Smooth muscle cell (in vitro differentiated cells): ENCODE measurements around the gene RHBG. TPM values are rescaled to one million over a fixed set of nuclear protein-coding genes. Genes with fewer than 3 reads are reported as not detected.

Source experiments
- DNase-seq: peaks from one replicate; lab custom pipeline; 2025; ENCODE audit not compliant: unreplicated experiment; lab: John Stamatoyannopoulos, UW
- H2AFZ ChIP-seq: fragments of 200-600 bp; sonication (generic); 2 replicates; pipeline ENCODE4 v1.6.0; 2016; ENCODE audit warnings: antibody characterized with exemption, low read depth, mild to moderate bottlenecking
- H3F3A ChIP-seq: fragments of 200-600 bp; sonication (generic); 2 replicates; pipeline ENCODE4 v1.6.0; 2017; ENCODE audit warnings: antibody characterized with exemption, low read depth
- H3K27ac ChIP-seq: fragments of 200-600 bp; sonication (generic); 2 replicates; pipeline ENCODE4 v1.5.1; 2016; ENCODE audit warnings: low read depth, mild to moderate bottlenecking
- H3K27me3 ChIP-seq: fragments of 200-600 bp; sonication (generic); 2 replicates; pipeline ENCODE4 v1.6.1; 2016; ENCODE audit warnings: low read depth, mild to moderate bottlenecking
- H3K36me3 ChIP-seq: fragments of 200-600 bp; sonication (generic); 2 replicates; pipeline ENCODE4 v1.5.1; 2016; ENCODE audit warnings: low read depth
- H3K4me1 ChIP-seq: fragments of 200-600 bp; sonication (generic); 2 replicates; pipeline ENCODE4 v1.5.1; 2016; ENCODE audit warnings: low read depth
- H3K4me2 ChIP-seq: fragments of 200-600 bp; sonication (generic); 2 replicates; pipeline ENCODE4 v1.6.0; 2016; ENCODE audit warnings: mild to moderate bottlenecking
- H3K4me3 ChIP-seq: fragments of 200-600 bp; sonication (generic); 2 replicates; pipeline ENCODE4 v1.5.1; 2016; ENCODE audit warnings: mild to moderate bottlenecking
- H3K79me2 ChIP-seq: fragments of 200-600 bp; sonication (generic); 2 replicates; pipeline ENCODE4 v1.6.0; 2016; ENCODE audit warnings: low read depth, mild to moderate bottlenecking
- H3K9ac ChIP-seq: fragments of 200-600 bp; sonication (generic); 2 replicates; pipeline ENCODE4 v1.6.0; 2016; ENCODE audit warnings: low read depth
- H3K9me3 ChIP-seq: fragments of 200-600 bp; sonication (generic); replicated peaks from 2 replicates; pipeline ENCODE4 v1.5.1; 2016; ENCODE audit warnings: low read depth
- H4K20me1 ChIP-seq: fragments of 200-600 bp; sonication (generic); 2 replicates; pipeline ENCODE4 v1.6.0; 2016; ENCODE audit warnings: low read depth
- WGBS: methylation state at CpG from one replicate; pipeline ENCODE4 v1.1.7; 2016; ENCODE audit warnings: low lambda C conversion rate; 5-methylcytosine and 5-hydroxymethylcytosine counted together
- polyA plus RNA-seq: library from polyadenylated mRNA; unstranded; fragments of >200 nt; fragmentation: Nextera tagmentation; extraction: Ambion mirVana; gene quantifications from 2 replicates; pipeline ENCODE4 v1.2.1, GENCODE V29; 2016
- total RNA-seq: library from RNA; depleted of rRNA; stranded (reverse); fragments of >200 nt; gene quantifications from 2 replicates; pipeline ENCODE4 v1.2.3, GENCODE V29; 2014
- TF ChIP-seq, protein P1 (sequence below): fragments of 200-600 bp; sonication (generic); IDR thresholded peaks from 2 replicates; pipeline ENCODE4 v1.5.1; 2017; ENCODE audit warnings: borderline replicate concordance, mild to moderate bottlenecking, antibody characterized with exemption; ENCODE audit not compliant: insufficient read depth, poor library complexity, severe bottlenecking

Gene RHBG
- total and polyA plus RNA-seq, 2 experiments from 2014 or later: not detected

DNA sequence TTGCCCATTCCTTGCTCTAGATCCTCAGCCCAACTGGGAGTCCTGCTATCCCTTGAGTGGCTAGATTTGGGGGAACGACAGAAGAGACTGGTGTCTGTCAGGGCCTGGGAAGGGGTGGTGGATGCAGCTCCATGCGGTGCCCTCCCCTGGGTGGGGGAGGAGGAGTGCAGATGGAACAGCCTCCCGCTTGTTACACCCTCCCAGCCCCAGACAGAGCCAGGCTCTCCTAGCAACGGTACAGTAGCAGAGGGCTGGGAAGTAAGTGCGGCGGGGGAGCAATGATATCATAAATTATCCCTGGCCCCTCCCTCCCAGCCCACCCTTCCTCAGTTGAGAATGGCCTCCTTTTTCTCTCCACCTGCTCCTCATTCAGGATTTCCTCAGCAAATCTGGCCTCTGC is 37.2 kb downstream of the RHBG start:
- H3F3A ChIP-seq: no peaks in the 10 kb centered on the region
- peaks cover 21% of the 10 kb centered on the region for H3K27me3 ChIP-seq
- 65% methylated on average over 4 of the region's 6 CpGs for WGBS
- no peak overlapping the region for H3K27ac ChIP-seq
- no peaks in the 10 kb centered on the region for H3K79me2 ChIP-seq
- no peak for DNase-seq
- no peaks in the 10 kb centered on the region for H3K4me1 ChIP-seq
- H3K4me2 ChIP-seq: no peak overlapping the region
- no peak overlapping the region for H3K9ac ChIP-seq
- no peaks in the 10 kb centered on the region for H4K20me1 ChIP-seq
- no peak overlapping the region for H2AFZ ChIP-seq
- H3K9me3 ChIP-seq: no peaks in the 10 kb centered on the region
- H3K4me3 ChIP-seq: no peak overlapping the region
- TF ChIP-seq, protein P1, sequence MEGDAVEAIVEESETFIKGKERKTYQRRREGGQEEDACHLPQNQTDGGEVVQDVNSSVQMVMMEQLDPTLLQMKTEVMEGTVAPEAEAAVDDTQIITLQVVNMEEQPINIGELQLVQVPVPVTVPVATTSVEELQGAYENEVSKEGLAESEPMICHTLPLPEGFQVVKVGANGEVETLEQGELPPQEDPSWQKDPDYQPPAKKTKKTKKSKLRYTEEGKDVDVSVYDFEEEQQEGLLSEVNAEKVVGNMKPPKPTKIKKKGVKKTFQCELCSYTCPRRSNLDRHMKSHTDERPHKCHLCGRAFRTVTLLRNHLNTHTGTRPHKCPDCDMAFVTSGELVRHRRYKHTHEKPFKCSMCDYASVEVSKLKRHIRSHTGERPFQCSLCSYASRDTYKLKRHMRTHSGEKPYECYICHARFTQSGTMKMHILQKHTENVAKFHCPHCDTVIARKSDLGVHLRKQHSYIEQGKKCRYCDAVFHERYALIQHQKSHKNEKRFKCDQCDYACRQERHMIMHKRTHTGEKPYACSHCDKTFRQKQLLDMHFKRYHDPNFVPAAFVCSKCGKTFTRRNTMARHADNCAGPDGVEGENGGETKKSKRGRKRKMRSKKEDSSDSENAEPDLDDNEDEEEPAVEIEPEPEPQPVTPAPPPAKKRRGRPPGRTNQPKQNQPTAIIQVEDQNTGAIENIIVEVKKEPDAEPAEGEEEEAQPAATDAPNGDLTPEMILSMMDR: no peak
- no peaks in the 10 kb centered on the region for H3K36me3 ChIP-seq

DNA sequence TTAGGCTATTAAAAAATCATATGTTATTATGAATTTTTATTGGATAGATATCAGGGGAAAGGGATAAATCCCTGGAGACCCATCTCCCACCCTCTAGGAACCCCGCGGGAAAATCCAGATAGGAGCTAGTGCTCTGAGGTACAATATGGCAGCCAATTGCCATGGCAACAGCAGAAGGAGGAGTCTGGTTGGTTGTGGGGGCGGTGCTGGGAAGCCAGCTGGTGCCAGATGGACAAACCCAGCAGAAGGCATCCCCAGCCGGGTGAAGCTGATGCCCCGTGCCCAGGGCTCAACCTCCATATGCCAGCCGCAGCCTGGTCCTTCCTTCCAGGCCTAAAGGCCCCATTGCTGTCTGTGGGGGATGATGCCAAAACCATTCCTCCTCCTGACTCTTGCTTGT is 38.3 kb downstream of the RHBG start:
- 92% methylated on average over 6 of the region's 6 CpGs for WGBS
- H3K27ac ChIP-seq: no peak overlapping the region
- H3K4me1 ChIP-seq: no peaks in the 10 kb centered on the region
- H3F3A ChIP-seq: no peaks in the 10 kb centered on the region
- no peaks in the 10 kb centered on the region for H3K36me3 ChIP-seq
- peaks cover 21% of the 10 kb centered on the region for H3K27me3 ChIP-seq
- TF ChIP-seq, protein P1: no peak
- no peaks in the 10 kb centered on the region for H4K20me1 ChIP-seq
- H3K9me3 ChIP-seq: no peaks in the 10 kb centered on the region
- no peak overlapping the region for H3K9ac ChIP-seq
- DNase-seq: no peak
- H2AFZ ChIP-seq: no peak overlapping the region
- H3K79me2 ChIP-seq: no peaks in the 10 kb centered on the region
- H3K4me3 ChIP-seq: no peak overlapping the region
- H3K4me2 ChIP-seq: no peak overlapping the region

DNA sequence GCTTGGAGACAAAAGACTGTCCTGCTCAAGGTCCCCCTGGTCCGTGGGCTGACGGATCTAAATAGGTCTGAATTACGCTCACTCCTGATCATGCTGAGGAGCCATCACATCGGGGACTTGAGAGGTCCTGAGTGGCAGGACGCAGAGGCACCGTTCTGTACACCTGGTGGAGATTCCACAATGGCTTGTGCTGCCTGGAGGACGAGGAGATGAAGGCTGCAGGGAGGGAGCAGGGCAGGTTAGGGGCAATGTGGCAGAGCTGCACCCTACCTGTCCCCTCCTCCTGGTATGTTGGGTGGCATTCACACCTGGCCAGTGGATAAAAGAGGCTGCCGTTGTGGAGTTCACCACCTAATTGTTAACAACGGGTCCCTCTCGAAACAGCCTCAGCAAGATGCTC is 38.7 kb downstream of the RHBG start:
- no peak overlapping the region for H3K4me3 ChIP-seq
- H3K27ac ChIP-seq: no peak overlapping the region
- no peaks in the 10 kb centered on the region for H3F3A ChIP-seq
- H3K4me2 ChIP-seq: no peak overlapping the region
- H3K79me2 ChIP-seq: no peaks in the 10 kb centered on the region
- H3K36me3 ChIP-seq: no peaks in the 10 kb centered on the region
- H3K9ac ChIP-seq: no peak overlapping the region
- TF ChIP-seq, protein P1: no peak
- peaks cover 21% of the 10 kb centered on the region for H3K27me3 ChIP-seq
- no peaks in the 10 kb centered on the region for H3K4me1 ChIP-seq
- 91% methylated on average over 10 of the region's 10 CpGs for WGBS
- no peaks in the 10 kb centered on the region for H4K20me1 ChIP-seq
- DNase-seq: no peak
- no peaks in the 10 kb centered on the region for H3K9me3 ChIP-seq
- H2AFZ ChIP-seq: no peak overlapping the region

DNA sequence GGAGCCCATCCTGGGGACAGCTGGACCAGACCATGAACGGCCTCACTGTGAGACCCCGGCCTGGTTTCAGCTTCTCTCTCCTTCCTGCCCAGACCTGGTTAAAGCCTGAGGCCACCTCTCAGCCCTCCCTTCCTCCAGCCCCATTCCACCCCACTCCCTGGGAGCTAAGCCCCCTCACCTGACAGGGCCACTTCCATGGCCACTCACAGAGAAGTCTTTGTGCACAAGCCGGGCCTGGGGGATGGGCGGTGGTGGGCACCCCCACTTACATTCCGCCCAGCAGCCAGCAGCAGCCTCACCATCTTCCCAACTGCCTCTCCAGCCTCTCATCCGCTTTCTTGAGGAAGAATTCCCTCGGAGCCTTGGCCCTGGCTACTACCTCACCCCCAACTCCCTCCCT is 40.4 kb downstream of the RHBG start:
- no peaks in the 10 kb centered on the region for H4K20me1 ChIP-seq
- no peak overlapping the region for H3K4me3 ChIP-seq
- no peaks in the 10 kb centered on the region for H3K36me3 ChIP-seq
- H3K9me3 ChIP-seq: no peaks in the 10 kb centered on the region
- TF ChIP-seq, protein P1: no peak
- 98% methylated on average over 6 of the region's 7 CpGs for WGBS
- no peaks in the 10 kb centered on the region for H3K4me1 ChIP-seq
- H3K27ac ChIP-seq: no peak overlapping the region
- H3K27me3 ChIP-seq: peaks cover 13% of the 10 kb centered on the region
- no peaks in the 10 kb centered on the region for H3K79me2 ChIP-seq
- H3K9ac ChIP-seq: no peak overlapping the region
- no peak overlapping the region for H3K4me2 ChIP-seq
- no peaks in the 10 kb centered on the region for H3F3A ChIP-seq
- no peak for DNase-seq
- H2AFZ ChIP-seq: no peak overlapping the region
